ENCODE measurements around the gene ADRM1.

ADRM1 gene

GRCh38 chr20:62287759-62288534 is 14.8 kb upstream of the ADRM1 start:
- H2AFZ ChIP-seq (ENCODE audit: low read depth, low read length, severe bottlenecking), result no peak overlapping the region
- no peak overlapping the region for H3K9ac ChIP-seq (ENCODE audit: low read length)
- H3K4me3 ChIP-seq (ENCODE audit: insufficient read depth, low read length, poor library complexity, severe bottlenecking), result no peak overlapping the region
- H3K9me2 ChIP-seq (replicated peaks; ENCODE audit: insufficient read depth, low read length), result no peaks in the 10 kb centered on the region
- no peaks in the 10 kb centered on the region for H4K20me1 ChIP-seq (ENCODE audit: low read depth, low read length)
- no peak overlapping the region for H3K27ac ChIP-seq (ENCODE audit: low read depth, low read length)
- H3K9me3 ChIP-seq (ENCODE audit: insufficient read depth, low read length), result no peaks in the 10 kb centered on the region
- no peak for TF ChIP-seq CTCF (IDR thresholded peaks at IDR 0.05; ENCODE audit: insufficient read depth, low read length, poor library complexity, severe bottlenecking)
- TF ChIP-seq EZH2phosphoT487 (conservative IDR thresholded peaks at IDR 0.05; ENCODE audit: low read length), result no peak
- H3K36me3 ChIP-seq (ENCODE audit: low read length), result no peaks in the 10 kb centered on the region
- no peak overlapping the region for H3K4me2 ChIP-seq (ENCODE audit: low read depth, low read length, poor library complexity, severe bottlenecking)
- H3F3A ChIP-seq (ENCODE audit: insufficient read depth), result no peaks in the 10 kb centered on the region
- no peaks in the 10 kb centered on the region for H3K27me3 ChIP-seq (ENCODE audit: low read length)
- no peaks in the 10 kb centered on the region for H3K79me2 ChIP-seq (ENCODE audit: insufficient read depth, low read length)

GRCh38 chr20:62288535-62289105 is 14.2 kb upstream of the ADRM1 start:
- no peaks in the 10 kb centered on the region for H3K79me2 ChIP-seq (ENCODE audit: insufficient read depth, low read length)
- no peaks in the 10 kb centered on the region for H3F3A ChIP-seq (ENCODE audit: insufficient read depth)
- no peaks in the 10 kb centered on the region for H3K36me3 ChIP-seq (ENCODE audit: low read length)
- no peak overlapping the region for H3K4me3 ChIP-seq (ENCODE audit: insufficient read depth, low read length, poor library complexity, severe bottlenecking)
- no peak overlapping the region for H3K4me2 ChIP-seq (ENCODE audit: low read depth, low read length, poor library complexity, severe bottlenecking)
- no peaks in the 10 kb centered on the region for H3K9me3 ChIP-seq (ENCODE audit: insufficient read depth, low read length)
- no peak for TF ChIP-seq CTCF (IDR thresholded peaks at IDR 0.05; ENCODE audit: insufficient read depth, low read length, poor library complexity, severe bottlenecking)
- no peak for TF ChIP-seq EZH2phosphoT487 (conservative IDR thresholded peaks at IDR 0.05; ENCODE audit: low read length)
- H3K9ac ChIP-seq (ENCODE audit: low read length), result no peak overlapping the region
- no peaks in the 10 kb centered on the region for H3K9me2 ChIP-seq (replicated peaks; ENCODE audit: insufficient read depth, low read length)
- H3K27me3 ChIP-seq (ENCODE audit: low read length), result no peaks in the 10 kb centered on the region
- no peaks in the 10 kb centered on the region for H4K20me1 ChIP-seq (ENCODE audit: low read depth, low read length)
- no peak overlapping the region for H3K27ac ChIP-seq (ENCODE audit: low read depth, low read length)
- no peak overlapping the region for H2AFZ ChIP-seq (ENCODE audit: low read depth, low read length, severe bottlenecking)

- Histone ChIP-seq H3F3A (ENCODE audit: insufficient read depth) (no peaks in the 10 kb centered on the region), H2AFZ (ENCODE audit: low read depth, low read length, severe bottlenecking) (no peak overlapping the region), H3K9ac (ENCODE audit: low read length) (no peak overlapping the region), H3K4me3 (ENCODE audit: insufficient read depth, low read length, poor library complexity, severe bottlenecking) (no peak overlapping the region), H3K36me3 (ENCODE audit: low read length) (no peaks in the 10 kb centered on the region), H3K4me2 (ENCODE audit: low read depth, low read length, poor library complexity, severe bottlenecking) (no peak overlapping the region), H3K27ac (ENCODE audit: low read depth, low read length) (no peak overlapping the region), H3K27me3 (ENCODE audit: low read length) (no peaks in the 10 kb centered on the region), H3K79me2 (ENCODE audit: insufficient read depth, low read length) (no peaks in the 10 kb centered on the region), H3K9me3 (ENCODE audit: insufficient read depth, low read length) (no peaks in the 10 kb centered on the region), H4K20me1 (ENCODE audit: low read depth, low read length) (no peaks in the 10 kb centered on the region), H3K9me2 (replicated peaks; ENCODE audit: insufficient read depth, low read length) (no peaks in the 10 kb centered on the region)
- no peak for TF ChIP-seq EZH2phosphoT487 (conservative IDR thresholded peaks at IDR 0.05; ENCODE audit: low read length)
- TF ChIP-seq CTCF (IDR thresholded peaks at IDR 0.05; ENCODE audit: insufficient read depth, low read length, poor library complexity, severe bottlenecking), result no peak
These were observed 13.7 kb upstream of the ADRM1 start for GRCh38 chr20:62289131-62289530.

Data from SU-DHL-6 (cell line).